Adipocyte (in vitro differentiated cells): ENCODE data around the gene PARD3.

Experiments used
- DNase-seq: peaks from one replicate; pipeline ENCODE4 v3.0.0-alpha.2; 2015; ENCODE audit warnings: low read depth
- H3K27me3 ChIP-seq: replicated peaks from 2 replicates; pipeline ENCODE4 v1.7.0; 2013; ENCODE audit warnings: mild to moderate bottlenecking, low read length, moderate library complexity; ENCODE audit not compliant: control insufficient read depth, insufficient read depth
- H3K36me3 ChIP-seq: 2 replicates; pipeline ENCODE4 v1.7.0; 2013; ENCODE audit warnings: low read length, mild to moderate bottlenecking, moderate library complexity; ENCODE audit not compliant: control insufficient read depth, insufficient read depth, severe bottlenecking
- H3K4me1 ChIP-seq: 2 replicates; pipeline ENCODE4 v1.7.0; 2013; ENCODE audit warnings: mild to moderate bottlenecking, low read length, moderate library complexity; ENCODE audit not compliant: control insufficient read depth, insufficient read depth
- H3K4me3 ChIP-seq: 2 replicates; pipeline ENCODE4 v1.7.0; 2013; ENCODE audit warnings: mild to moderate bottlenecking, low read length, moderate library complexity
- H3K9ac ChIP-seq: 2 replicates; pipeline ENCODE4 v1.7.0; 2013; ENCODE audit warnings: mild to moderate bottlenecking, low read length, moderate library complexity
- H3K9me3 ChIP-seq: 2 replicates; pipeline ENCODE4 v1.7.0; 2013; ENCODE audit warnings: mild to moderate bottlenecking, low read length, moderate library complexity; ENCODE audit not compliant: control insufficient read depth

The PARD3 gene

GRCh38 chr10:34739915-34740314, 75.2 kb downstream of the PARD3 start:
- no peaks in the 10 kb centered on the region for H3K9me3 ChIP-seq
- peak overlapping the region; percentile 76 for H3K4me3 ChIP-seq
- peaks cover 22% of the 10 kb centered on the region for H3K4me1 ChIP-seq
- H3K36me3 ChIP-seq: no peaks in the 10 kb centered on the region
- no peaks in the 10 kb centered on the region for H3K27me3 ChIP-seq
- DNase-seq: peak; percentile 87
- H3K9ac ChIP-seq: peak overlapping the region; percentile 61

- Histone ChIP-seq H3K36me3 (no peaks in the 10 kb centered on the region), H3K9ac (no peak overlapping the region), H3K4me1 (peaks cover 18% of the 10 kb centered on the region), H3K27me3 (no peaks in the 10 kb centered on the region), H3K4me3 (no peak overlapping the region), H3K9me3 (no peaks in the 10 kb centered on the region)
- no peak for DNase-seq
Measured at GRCh38 chr10:34737772-34738169, 77.3 kb downstream of the PARD3 start.

- no peaks in the 10 kb centered on the region for H3K36me3 ChIP-seq
- H3K27me3 ChIP-seq: no peaks in the 10 kb centered on the region
- DNase-seq: no peak
- no peak overlapping the region for H3K9ac ChIP-seq
- H3K4me3 ChIP-seq: no peak overlapping the region
- H3K4me1 ChIP-seq: peaks cover 23% of the 10 kb centered on the region
- H3K9me3 ChIP-seq: no peaks in the 10 kb centered on the region
Measured at GRCh38 chr10:34736976-34737771, 77.9 kb downstream of the PARD3 start.

GRCh38 chr10:34734918-34735317, 80.2 kb downstream of the PARD3 start:
- no peak for DNase-seq
- H3K27me3 ChIP-seq: no peaks in the 10 kb centered on the region
- H3K4me1 ChIP-seq: peaks cover 33% of the 10 kb centered on the region
- no peak overlapping the region for H3K9ac ChIP-seq
- no peaks in the 10 kb centered on the region for H3K9me3 ChIP-seq
- H3K36me3 ChIP-seq: no peaks in the 10 kb centered on the region
- no peak overlapping the region for H3K4me3 ChIP-seq

GRCh38 chr10:34732926-34733325, 82.2 kb downstream of the PARD3 start:
- Histone ChIP-seq H3K4me1 (peaks cover 28% of the 10 kb centered on the region), H3K36me3 (no peaks in the 10 kb centered on the region), H3K4me3 (no peak overlapping the region), H3K9me3 (no peaks in the 10 kb centered on the region), H3K27me3 (no peaks in the 10 kb centered on the region), H3K9ac (no peak overlapping the region)
- DNase-seq: no peak

GRCh38 chr10:34731885-34732701, 83.0 kb downstream of the PARD3 start:
- no peaks in the 10 kb centered on the region for H3K9me3 ChIP-seq
- peaks cover 31% of the 10 kb centered on the region for H3K4me1 ChIP-seq
- peak; percentile 50 for DNase-seq
- no peak overlapping the region for H3K9ac ChIP-seq
- no peak overlapping the region for H3K4me3 ChIP-seq
- no peaks in the 10 kb centered on the region for H3K27me3 ChIP-seq
- no peaks in the 10 kb centered on the region for H3K36me3 ChIP-seq

- Histone ChIP-seq H3K9me3 (no peaks in the 10 kb centered on the region), H3K4me3 (peak overlapping the region; percentile 27), H3K4me1 (peaks cover 32% of the 10 kb centered on the region), H3K9ac (no peak overlapping the region), H3K27me3 (no peaks in the 10 kb centered on the region), H3K36me3 (no peaks in the 10 kb centered on the region)
- no peak for DNase-seq
Measured at GRCh38 chr10:34731213-34731612, 83.9 kb downstream of the PARD3 start.

- H3K9me3 ChIP-seq: no peaks in the 10 kb centered on the region
- H3K4me1 ChIP-seq: peaks cover 32% of the 10 kb centered on the region
- H3K36me3 ChIP-seq: no peaks in the 10 kb centered on the region
- H3K9ac ChIP-seq: no peak overlapping the region
- H3K4me3 ChIP-seq: no peak overlapping the region
- no peaks in the 10 kb centered on the region for H3K27me3 ChIP-seq
- DNase-seq: no peak
Measured at GRCh38 chr10:34730726-34731125, 84.4 kb downstream of the PARD3 start.

- Histone ChIP-seq H3K27me3 (no peaks in the 10 kb centered on the region), H3K4me1 (peaks cover 32% of the 10 kb centered on the region), H3K36me3 (no peaks in the 10 kb centered on the region), H3K9me3 (no peaks in the 10 kb centered on the region), H3K4me3 (no peak overlapping the region), H3K9ac (no peak overlapping the region)
- DNase-seq: no peak
Measured at GRCh38 chr10:34729619-34730018, 85.5 kb downstream of the PARD3 start.

GRCh38 chr10:34728361-34728760, 86.7 kb downstream of the PARD3 start:
- Histone ChIP-seq H3K4me3 (no peak overlapping the region), H3K4me1 (peaks cover 35% of the 10 kb centered on the region), H3K9me3 (no peaks in the 10 kb centered on the region), H3K27me3 (no peaks in the 10 kb centered on the region), H3K36me3 (no peaks in the 10 kb centered on the region), H3K9ac (no peak overlapping the region)
- no peak for DNase-seq

GRCh38 chr10:34727595-34728033, 87.5 kb downstream of the PARD3 start:
- no peaks in the 10 kb centered on the region for H3K36me3 ChIP-seq
- H3K9ac ChIP-seq: no peak overlapping the region
- H3K4me3 ChIP-seq: no peak overlapping the region
- no peak for DNase-seq
- no peaks in the 10 kb centered on the region for H3K9me3 ChIP-seq
- H3K27me3 ChIP-seq: no peaks in the 10 kb centered on the region
- peaks cover 31% of the 10 kb centered on the region for H3K4me1 ChIP-seq
